GM18502 (cell line): ENCODE measurements around the gene BEND3.
"Not testable (repeated sequence)": the region's sequence is repeated elsewhere in the genome, so short reads cannot be mapped to it uniquely, and the experiment has no call there.

Experiments used
- ATAC-seq: cut with Tn5 transposase; IDR thresholded peaks from one replicate; pipeline ENCODE4 v1.9.1; 2021; ENCODE audit warnings: mild to moderate bottlenecking; ENCODE audit not compliant: unreplicated experiment, poor library complexity

Gene BEND3

DNA sequence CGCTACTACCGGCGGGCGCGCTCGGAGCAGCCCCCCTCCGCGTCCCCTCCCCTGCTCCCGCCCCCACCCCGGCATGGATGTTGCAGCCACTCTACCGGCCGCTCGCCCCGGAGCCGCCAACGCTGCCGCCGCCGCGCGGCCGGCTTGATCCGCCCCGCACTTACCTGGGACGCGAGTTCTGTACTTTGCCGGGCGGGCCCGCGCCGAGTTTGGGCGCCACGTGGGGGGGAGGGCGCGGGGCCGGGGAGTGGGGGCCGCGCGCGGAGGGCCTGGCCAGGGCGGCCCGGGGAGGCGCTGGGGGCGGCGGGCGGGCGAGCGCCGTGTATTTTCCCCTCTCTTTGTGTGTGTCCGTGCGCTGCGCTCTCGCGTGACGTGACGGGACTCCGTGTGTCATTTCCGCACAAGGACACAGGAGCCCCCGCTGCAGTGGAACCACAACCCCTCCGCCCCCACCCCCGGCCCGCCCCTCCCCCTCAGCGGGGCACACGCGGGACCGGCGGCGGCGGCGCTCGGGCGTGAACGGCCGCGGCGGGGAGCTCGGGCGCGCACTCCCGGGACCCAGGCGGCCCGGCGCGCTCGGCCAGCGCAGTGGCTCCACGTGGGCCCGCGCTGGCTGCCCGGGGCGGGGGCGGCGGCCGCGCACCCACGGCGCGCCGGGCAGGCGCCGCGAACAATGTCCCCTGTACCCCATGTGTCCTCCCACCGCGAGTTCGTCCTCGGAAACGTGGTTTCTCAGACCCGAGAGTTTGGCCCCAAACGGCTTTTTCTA is at the start of gene BEND3:
Gene BEND3 (minus strand): TSS at position 590 of the 769 bp plus-strand sequence. CDS start 16,230 bp downstream, outside the sequence.
- peak; percentile 29 for ATAC-seq

DNA sequence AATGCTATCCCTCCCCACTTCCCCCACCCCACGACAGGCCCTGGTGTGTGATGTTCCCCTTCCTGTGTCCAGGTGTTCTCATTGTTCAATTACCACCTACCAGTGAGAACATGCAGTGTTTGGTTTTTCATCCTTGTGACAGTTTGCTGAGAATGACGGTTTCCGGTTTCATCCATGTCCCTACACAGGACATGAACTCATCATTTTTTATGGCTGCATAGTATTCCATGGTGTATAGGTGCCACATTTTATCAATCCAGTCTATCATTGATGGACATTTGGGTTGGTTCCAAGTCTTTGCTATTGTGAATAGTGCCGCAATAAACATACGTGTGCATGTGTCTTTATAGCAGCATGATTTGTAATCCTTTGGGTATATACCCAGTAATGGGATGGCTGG is 49.0 kb upstream of the BEND3 start:
- not testable (repeated sequence) for ATAC-seq

DNA sequence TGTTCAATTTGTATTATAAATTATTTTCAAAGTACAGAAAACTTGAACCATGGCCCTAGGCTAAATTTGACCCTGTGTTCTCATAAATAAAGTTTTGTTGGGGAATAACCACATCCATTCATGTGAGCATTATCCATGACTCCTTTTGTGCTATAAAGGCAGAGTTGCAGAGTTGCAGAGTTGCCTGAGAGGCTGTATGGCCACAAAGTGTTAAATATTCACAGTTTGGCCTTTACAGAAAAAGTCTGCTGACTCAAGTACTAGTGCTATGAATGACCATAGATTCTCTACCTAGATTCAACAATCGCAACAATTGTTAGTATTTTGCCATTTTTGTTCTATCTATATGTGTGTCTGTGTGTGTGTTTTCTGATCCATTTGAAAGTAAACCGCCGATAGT is 46.2 kb upstream of the BEND3 start:
- no peak for ATAC-seq

DNA sequence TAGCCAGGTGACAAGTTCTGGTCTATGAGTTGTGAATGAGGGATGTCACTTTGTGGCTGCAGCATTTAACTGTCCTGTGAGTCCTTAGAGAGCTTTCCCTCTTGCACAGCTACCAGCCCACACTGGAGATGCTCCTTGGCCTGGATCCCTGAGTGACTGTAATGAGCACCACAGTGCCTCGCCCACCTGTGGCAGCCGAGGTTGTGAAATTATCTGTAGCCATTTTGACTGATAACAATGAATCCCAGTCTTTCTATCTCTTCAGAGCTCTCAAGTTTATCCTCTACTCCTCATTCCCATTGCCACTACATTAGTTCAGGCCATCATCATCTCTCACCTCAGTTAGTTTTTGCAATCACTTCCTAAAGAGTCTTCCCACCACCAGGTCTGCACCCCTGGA is 41.3 kb upstream of the BEND3 start:
- ATAC-seq: no peak

DNA sequence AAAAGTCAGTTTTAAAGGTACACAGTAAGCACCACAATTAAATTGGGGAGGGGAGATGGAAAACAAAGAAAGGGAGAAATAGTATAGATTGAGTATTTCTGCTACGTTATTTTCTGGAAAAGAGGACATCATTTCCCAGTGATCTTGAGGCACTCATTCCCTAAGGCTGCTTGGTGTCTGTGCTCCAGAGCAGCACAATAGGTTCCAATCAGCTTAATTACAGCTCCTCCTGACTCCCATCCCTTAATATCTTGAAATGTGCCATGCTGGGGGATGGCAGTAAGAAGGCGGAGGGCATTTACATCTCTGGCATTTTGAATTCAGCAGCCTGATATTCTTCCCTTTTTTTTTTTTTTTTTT is 39.5 kb upstream of the BEND3 start:
- no peak for ATAC-seq

DNA sequence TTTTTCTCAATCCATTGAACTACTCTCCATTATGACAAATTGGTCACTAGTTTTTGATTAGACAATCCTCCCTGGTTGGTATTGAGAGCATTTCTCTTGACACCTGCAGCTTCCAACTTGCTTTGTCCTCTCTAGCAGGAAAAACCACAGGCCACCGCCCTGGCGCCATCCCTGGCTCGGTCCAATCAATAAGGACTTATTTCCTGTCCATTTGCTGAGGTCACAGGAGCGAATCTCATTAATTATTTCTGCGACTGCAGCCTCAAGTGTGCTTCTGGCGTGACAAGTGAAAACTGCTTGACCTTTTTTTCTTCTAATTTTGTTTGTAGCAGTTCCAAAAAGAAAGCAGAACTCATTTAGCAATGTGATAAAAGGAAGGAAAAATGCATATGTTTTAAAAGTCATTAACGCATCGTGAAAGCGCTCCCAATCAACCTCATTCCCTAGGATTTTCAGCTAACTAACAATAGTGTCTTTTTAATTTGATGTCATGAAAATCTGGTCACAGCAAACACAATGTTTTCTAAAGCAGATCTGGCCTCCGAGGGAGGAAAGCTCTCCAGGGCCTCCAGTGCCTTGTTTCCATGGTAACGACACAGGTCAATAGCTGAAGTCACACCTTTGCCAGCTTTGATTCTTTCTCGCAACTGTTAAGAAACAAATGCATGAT is 39.0 kb upstream of the BEND3 start:
- no peak for ATAC-seq

DNA sequence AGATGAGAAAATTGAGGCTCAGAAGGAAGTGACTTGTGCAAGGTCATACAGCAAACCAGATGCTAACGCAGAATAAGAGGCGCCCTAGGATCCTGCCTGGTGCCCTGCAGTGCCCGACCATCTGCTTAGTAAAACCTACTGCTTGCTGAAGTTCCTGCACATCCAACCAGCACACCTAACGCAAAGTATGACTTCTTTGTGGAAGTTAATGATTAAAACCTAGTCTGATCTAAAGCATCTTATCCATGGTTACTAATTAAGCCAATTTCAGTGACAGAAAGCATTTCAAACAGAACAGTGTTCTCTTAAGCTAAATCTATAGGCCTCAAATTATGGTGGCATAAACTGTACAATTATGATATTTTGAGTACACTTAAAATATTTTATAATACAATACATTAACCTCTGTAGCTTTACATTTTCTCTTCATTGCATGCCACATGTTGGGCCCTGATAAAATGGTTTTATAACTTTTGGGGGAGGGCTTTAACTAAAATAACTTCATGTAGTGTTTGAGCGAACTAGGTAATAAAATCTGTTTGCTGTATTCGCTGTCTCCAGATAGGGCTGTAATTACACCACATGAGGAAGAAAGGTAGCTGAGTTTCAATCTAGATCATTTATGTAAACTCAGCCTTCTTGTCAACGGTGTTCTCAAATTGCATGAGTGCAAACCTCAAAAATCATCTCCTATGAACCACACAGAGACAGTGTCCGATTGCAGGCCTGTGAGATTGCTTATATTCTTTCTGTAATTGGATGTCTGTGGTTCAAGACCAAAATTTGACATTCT is 37.5 kb upstream of the BEND3 start:
- no peak for ATAC-seq

DNA sequence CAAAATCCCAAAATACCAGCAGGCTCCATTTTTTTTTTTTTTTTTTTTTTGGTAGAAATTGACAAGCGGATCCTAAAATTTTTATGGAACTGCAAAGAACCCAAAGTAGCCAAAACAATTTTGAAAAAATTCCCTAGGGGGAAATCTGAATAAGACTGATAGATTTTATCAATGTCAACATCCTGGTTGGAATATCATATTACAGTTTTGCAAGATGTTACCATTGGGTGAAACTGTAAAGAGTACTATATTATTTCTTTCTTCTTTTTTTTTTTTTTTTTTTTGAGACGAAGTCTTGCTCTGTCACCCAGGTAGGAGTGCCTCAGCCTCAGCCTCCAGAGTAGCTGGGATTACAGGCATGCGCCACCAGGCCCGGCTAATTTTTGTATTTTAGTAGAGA is 29.4 kb upstream of the BEND3 start:
- ATAC-seq: no peak

DNA sequence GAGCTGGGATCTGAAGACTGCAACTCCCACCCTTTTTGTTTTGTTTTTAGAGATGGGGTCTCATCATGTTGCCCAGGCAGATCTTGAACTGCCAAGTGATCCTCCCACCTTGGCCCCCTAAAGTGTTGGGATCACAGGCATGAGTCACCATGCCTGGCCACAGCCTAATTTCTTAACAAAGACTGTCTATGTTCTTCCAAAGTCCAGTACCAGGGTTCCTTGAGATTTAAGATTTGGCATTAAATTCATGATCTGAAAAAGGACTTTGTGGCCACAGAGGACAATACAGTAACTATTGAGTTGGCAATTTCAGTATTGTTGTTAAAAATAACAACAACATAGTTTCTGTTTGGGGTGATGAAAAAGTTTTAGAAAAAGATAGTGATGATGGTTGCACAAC is 28.7 kb upstream of the BEND3 start:
- no peak for ATAC-seq

DNA sequence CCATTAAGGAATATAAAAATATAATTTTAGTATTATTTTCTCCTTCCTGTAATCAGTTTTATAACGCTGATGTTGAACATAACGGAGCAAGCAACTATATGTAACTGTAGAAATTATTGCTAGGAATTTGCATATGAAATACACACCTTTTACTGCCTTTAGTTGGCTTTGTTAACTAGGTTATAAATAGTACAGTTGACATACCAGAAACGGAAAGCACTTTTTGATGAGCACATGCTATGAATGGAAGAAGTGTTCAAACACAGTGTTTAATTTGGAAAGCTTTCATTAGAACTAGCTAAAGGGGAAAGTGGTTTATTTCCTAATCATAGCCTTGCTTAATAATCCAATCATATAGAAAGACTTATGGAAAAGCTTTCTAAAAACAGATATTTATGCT is 25.3 kb upstream of the BEND3 start:
- ATAC-seq: no peak

DNA sequence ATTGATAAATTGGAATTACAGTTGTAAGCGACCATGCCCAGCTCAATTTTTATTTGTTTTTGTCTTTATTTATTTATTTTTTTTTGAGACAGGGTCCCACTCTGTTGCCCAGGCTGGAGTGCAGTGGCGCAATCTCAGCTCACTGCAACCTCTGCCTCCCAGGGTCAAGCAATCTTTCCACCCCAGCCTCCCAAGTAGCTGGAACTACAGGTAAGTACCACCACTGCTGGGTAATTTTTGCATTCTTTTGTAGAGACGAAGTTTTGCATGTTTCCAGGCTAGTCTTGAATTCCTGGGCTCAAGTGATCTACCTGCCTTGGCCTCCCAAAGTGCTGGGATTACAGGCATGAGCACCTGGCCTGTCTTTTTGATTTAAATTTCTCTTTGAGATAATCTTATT is 21.0 kb upstream of the BEND3 start:
- ATAC-seq: not testable (repeated sequence)

DNA sequence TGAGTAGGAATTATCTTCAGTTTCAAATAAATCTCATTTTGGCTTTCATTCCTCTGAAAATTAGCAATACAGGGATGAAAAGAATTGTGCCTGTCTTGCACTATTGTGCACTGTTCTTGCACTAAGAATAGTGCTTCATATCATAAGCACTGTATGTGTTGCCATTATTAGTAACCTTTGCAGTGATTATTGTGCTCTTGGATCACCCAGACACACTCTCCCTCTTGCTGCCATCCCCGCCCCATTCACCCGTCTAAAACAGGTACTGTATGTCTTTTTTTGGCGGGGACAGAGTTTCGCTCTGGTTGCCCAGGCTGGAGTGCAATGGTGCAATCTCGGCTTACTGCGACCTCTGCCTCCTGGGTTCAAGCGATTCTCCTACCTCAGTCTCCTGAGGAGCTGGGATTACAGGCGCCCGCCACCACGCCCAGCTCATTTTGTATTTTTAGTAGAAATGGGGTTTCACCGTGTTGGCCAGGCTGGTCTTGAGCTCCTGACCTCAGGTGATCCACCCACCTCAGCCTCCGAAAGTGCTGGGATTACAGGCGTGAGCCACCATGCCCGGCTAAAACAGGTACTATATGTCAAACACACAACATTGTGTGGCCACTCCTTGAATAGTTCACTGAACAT is 19.8 kb upstream of the BEND3 start:
- ATAC-seq: not testable (repeated sequence)

DNA sequence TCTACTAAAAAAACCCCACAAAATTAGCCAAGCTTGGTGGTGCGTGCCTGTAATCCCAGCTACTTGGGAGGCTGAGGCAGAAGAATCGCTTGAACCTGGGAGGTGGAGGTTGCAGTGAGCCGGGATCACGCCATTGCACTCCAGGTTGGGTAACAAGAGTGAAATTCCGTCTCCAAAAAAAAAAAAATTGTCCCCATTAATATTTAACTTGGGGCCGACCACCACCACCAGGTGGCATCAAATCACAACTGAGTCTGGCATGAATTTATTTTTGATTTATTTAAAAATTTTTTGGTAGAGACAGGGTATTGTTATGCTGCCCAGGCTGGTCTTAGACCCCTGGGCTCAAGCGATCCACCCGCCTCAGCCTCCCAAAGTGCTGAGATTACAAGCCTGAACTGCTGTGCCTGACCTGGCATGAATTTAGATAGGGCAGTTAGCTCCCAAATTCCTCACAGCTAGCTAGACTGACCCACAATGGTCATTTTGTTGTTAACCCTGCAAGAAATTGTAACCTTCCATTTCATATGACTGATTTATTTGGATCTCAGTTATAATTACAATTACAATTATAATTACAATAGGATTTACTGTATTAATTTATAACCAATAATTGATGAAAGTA is 17.1 kb upstream of the BEND3 start:
- no peak for ATAC-seq

DNA sequence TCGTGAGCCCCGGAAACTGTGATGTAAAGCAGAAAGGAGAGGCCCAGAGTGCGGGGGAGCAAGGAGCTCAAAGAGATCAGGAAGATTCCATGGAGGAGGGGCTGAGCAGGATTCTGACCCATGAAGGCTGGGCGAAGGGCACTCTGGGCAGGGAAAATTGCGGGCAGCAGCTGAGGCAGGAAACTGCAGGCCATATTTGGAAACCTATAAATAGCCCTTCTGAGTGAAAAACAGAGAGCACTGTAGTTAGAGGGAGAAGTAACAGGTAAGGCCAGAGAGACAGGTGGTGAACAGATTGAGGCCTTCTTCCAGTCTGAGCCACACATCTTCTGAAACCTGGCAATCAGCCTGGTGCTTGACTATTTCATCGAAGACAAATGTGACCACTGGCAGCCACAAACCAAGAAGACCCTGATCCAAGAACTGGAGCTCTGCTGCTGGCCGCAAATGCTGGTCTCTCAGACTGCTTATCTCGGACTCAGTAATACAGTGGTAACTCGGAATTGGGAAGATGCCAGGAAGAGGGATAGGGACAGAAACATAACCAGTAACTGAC is 14.1 kb upstream of the BEND3 start:
- no peak for ATAC-seq

DNA sequence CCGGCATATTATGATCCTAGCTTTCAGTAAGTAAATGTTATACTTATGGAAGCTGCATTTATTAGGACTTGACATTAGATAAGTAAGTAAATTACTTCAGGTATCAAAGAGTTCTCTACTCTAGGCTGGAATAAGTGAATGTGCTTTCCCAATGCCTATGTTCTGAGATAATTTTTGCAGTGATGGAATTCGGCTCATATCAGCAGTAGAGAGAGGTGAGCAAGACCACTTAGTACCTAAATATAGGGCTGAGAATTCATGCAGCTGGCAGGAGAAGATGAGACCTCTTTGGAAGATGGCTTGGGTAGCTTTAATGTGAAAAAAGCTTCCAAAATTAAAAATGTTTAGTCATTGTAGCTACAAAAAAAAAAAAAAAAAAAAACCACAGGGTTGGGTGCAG is 13.3 kb upstream of the BEND3 start:
- no peak for ATAC-seq

DNA sequence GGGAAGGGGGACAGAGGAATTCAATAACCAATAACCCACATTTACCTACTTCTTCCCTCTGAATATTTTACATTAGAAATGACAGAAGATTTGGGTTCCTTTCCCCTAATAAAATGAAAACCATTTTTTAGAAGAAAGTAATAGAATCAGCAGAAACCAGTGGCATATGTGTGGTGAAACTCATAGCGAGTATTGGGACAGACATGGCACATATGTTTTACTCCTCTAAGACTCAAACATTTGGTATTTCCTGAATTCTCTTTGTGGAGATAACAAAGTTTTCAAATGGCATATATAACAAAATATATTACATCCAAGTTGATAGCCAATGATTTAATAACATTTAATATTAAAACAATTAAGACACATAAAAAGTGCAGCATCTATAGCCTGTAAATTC is 12.9 kb upstream of the BEND3 start:
- no peak for ATAC-seq

DNA sequence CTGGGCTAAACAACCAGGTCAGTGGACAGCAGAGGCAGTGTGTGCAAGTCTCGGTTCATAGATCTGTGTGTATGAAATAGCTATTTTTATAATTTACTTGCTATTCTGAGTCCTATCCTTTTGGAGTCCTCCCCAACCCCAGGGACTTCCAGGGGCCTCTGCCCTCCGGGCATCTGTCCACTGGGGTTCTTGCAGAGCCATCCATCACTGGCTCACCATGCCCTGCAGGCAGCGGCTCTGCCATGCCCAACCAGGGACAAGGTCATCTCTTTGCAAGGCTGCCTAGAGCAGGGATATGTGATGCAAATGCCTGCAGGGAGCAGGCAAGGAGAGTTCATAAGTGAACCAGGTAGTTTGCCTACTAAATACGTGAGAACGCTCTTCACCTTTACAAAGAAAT is 10.5 kb upstream of the BEND3 start:
- ATAC-seq: no peak

DNA sequence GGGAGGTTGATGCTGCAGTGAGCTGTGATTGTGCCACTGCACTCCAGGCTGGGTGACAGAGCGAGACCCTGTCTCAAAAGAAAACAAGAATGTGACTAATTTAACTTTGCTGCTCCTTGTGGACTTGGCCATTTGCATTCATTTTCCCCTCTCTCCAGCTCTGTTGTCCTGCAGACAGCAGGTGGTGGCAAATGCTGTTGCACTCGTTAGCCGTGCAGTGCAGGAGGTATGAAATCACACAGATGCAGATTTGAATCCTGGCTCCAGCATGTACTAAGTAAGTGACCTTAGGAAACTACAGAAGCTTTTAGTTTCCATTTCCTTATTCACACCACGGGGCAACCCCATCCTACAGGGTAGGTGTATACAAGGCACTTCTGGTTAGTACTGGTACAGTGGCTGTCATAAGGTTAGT is 9.6 kb upstream of the BEND3 start:
- ATAC-seq: peak; percentile 76

DNA sequence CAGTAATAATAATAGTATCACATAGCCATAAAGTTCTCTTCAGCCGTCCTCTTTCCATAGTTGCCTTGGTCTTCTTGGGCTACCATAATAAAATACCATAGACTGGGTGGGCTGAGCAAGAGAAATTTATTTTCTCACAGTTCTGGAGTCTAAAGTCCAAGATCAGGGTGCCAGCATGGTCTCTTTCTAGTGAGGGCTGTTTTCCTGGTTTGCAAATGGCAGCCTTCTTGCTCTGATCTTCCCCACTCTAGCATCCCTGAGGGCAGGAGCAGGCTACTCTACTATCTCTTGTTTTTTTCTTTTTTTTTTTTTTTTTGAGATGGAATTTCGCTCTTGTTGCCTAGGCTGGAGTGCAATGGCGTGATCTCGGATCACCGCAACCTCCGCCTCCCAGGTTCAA is 8.2 kb upstream of the BEND3 start:
- no peak for ATAC-seq

DNA sequence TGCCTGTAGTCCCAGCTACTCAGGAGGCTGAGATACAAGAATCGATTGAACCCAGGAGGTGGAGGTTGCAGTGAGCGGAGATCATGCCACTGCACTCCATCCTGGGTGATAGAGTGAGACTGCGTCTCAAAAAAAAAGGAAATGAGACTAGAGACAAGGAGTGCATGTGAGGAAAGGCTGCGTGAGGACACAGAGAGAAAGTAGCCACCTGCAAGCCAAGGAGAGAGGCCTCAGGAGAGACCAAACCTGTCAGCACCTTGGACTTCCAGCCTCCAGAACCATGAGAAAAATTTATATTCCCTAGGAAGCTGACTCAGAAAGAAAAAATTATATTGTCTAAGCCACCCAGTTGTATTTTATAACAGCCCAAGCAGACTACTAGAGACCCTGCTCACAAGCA is 7.4 kb upstream of the BEND3 start:
- no peak for ATAC-seq
